GM15510 (cell line): ENCODE results near the gene TMEM44.

Experiments used
- POLR2A ChIP-seq: IDR thresholded peaks from 3 replicates; pipeline ENCODE4 v1.6.1; 2011; ENCODE audit warnings: borderline replicate concordance; ENCODE audit not compliant: insufficient read length; ENCODE audit errors: extremely low read depth

Gene TMEM44

DNA sequence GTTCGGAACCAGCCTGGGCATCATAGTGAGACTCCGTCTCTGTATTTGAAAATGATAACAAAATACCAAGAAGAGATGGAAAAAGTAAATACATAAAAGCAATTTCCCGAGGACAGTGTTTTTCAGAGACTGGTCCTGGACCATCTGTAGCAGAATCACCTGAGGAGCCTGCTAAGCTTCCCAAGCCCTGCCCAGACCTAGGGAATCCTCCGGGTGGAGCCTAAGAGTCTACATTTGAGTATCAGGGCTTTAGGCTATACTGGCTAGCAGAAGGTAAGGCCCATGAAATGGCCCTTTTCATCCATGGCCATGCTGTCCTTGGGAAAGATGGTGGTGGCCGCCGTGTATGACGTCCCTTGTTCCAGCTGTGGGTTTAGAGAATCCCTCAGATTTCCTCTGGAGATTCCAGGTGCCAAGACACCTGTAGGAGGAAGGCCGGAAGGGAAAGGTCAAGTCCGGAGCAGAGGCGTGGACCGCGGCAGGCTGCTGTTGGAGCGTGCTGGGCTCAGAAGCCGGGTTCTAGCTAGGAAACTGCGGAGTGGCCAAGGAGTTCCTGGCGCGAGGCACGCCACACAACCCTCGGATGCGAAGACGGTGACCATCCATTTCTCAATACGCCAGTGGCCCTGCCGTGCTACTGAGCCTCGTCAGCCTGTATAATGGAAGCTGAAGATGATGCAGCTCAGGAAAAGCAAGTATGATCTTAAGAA, 50.9 kb downstream of the TMEM44 start:
- TF ChIP-seq POLR2A: no peak

DNA sequence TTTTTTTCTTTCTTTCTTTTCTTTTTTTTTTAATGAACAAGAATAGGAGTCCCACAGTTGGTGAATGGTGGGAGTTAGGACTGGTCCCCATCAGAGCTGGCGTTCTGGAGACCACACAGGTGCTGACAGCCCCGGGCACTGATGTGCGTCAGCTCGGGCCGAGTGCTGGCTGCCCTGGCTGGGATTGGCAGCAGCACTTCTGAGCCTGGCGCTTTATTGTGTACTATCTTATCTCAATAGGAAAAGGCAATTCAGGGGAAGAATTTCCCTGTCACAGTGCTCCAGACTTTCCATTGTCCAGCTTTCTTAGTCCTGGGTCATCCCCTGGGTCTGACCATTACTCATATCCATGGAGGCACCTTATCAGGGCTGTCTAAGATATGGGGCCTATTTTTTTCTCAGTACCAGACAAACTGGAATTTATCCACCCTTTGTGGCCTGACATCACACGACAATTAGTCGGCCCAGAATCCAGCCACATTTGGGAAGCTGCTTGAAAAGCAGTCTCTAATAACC, 54.1 kb downstream of the TMEM44 start:
- TF ChIP-seq POLR2A: no peak

- no peak for TF ChIP-seq POLR2A
These were observed 55.0 kb downstream of the TMEM44 start for GRCh38 chr3:194577986-194578905.

DNA sequence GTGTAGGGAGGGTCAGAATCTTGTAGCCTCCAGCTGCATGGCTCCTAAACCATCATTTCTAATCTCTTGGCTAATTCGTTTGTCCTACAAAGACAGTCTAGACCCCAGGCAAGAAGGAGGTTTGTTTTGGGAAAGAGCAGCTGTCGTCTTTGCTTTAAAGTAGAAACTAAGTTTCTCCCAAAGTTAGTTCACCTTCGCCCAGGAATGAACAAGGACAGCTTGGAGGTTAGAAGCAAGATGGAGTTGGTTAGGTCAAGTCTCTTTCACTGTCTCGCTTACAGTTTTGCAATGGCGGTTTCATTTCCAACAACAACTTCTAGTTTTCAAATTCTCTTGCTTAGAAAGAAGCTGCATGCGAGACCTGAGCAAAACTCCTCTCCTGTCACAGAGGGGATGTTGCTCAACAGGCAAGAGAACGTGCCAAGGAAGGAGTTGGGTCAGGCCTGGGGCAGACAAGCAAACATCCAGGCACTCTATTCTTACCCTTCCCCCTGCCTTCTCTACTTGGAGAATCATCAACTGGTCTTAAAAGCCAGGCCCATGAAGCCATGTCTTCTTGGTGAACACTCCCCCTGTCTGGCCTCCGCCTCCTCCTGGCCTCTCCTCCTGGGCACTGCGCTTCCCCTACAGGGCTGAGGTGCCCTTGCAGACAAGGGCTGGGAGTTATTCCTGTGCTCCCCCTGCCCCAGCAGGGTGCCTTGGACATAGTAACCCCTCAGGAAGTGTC, 57.6 kb downstream of the TMEM44 start:
- TF ChIP-seq POLR2A: no peak

- no peak for TF ChIP-seq POLR2A
These were observed 58.4 kb downstream of the TMEM44 start for GRCh38 chr3:194574639-194575483.

GRCh38 chr3:194573680-194574437, 59.4 kb downstream of the TMEM44 start:
- TF ChIP-seq POLR2A: no peak

- no peak for TF ChIP-seq POLR2A
These were observed 60.2 kb downstream of the TMEM44 start for GRCh38 chr3:194572944-194573491.

GRCh38 chr3:194572143-194572789, 61.0 kb downstream of the TMEM44 start:
- TF ChIP-seq POLR2A: no peak

DNA sequence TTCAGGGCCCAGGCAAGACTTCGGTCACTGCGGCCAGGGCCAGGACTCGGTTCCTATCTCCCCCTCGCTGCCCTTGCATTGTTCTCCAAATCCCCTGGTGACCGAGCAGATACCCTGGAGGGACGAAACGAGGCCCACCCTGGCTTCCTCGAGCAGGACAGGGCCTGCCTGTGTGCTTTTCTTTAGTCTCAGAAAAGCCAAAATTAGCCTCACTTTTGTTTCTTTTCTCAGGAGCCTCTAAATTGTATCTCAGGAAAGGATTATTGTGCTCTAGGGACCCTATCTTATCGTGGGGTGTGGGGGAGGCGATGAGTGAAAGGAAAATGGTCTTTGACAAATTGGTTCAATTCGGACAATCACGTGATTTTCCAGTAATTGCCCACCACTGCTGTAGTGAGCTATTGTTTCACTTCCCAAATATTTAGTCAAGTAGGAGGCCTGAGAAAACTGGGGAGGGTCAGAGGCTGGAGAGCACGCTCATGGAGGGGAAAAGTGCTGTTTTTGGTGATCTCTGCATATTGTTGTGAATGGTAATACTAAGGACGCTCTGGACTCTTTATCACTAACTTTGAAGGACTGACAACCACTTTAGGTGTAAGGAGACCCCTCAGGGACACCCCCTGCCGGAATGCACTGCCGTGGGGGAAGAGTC, 61.6 kb downstream of the TMEM44 start:
- TF ChIP-seq POLR2A: no peak

- no peak for TF ChIP-seq POLR2A
These were observed 62.3 kb downstream of the TMEM44 start for GRCh38 chr3:194570898-194571297.

- TF ChIP-seq POLR2A: no peak
These were observed 63.0 kb downstream of the TMEM44 start for GRCh38 chr3:194570235-194570634.

GRCh38 chr3:194569252-194569651, 64.0 kb downstream of the TMEM44 start:
- TF ChIP-seq POLR2A: no peak
